HepG2 (cell line): ENCODE measurements around the gene ERC1. TPM values are rescaled to one million over a fixed set of nuclear protein-coding genes. Genes with fewer than 3 reads are reported as not detected.

Source experiments
- ATAC-seq: fragments of 200-7000 bp; cut with Tn5 transposase; 3 replicates; pipeline ENCODE4 v1.9.1; 2020; ENCODE audit warnings: mild to moderate bottlenecking, moderate library complexity
- BruUV-seq: library from RNA; stranded (reverse); fragments of 400-500 nt; replicated peaks from 2 replicates; lab custom pipeline; 2021; lab: Mats Ljungman, UMichigan
- CTCF ChIA-PET: fragments of 300-600 bp; formaldehyde crosslinking; extraction: SDS; loops from one replicate; lab custom pipeline; 2021; ENCODE audit warnings: low total read pairs, inconsistent platforms, low intra/inter-chr PET ratio; lab: Yijun Ruan, JAX
- POLR2A ChIA-PET: fragments of 350-600 bp; sonication (Branson Sonifier 250); formaldehyde crosslinking; loops from one replicate; lab custom pipeline; 2020; ENCODE audit warnings: antibody characterized with exemption, inconsistent platforms; lab: Yijun Ruan, JAX
- DNase-seq: peaks from one replicate; pipeline ENCODE4 v3.0.0-alpha.2; 2015; ENCODE audit warnings: low spot score
- FAIRE-seq: peaks from 3 replicates; lab custom pipeline; 2011; peaks lifted over from hg19 to GRCh38; lab: Jason Lieb, UNC
- H2AFZ ChIP-seq: one replicate; pipeline ENCODE4 v1.6.1; 2011; ENCODE audit warnings: low read length, inconsistent platforms
- H3K27ac ChIP-seq: fragments of 300-600 bp; 3 replicates; pipeline ENCODE4 v1.8.0; 2011; ENCODE audit warnings: mixed run types, mild to moderate bottlenecking, mixed read lengths, low read length, inconsistent platforms; ENCODE audit not compliant: insufficient read depth; ENCODE audit errors: extremely low read length
- H3K27me3 ChIP-seq, 2 experiments: fragments of 200-600 bp in 1 of 2; 2 replicates in 1 of 2; 3 replicates in 1 of 2; pipeline versions ENCODE4 v1.6.0 to v1.8.0; 2011; ENCODE audit warnings: low read length in 2 of 2, mild to moderate bottlenecking in 2 of 2, moderate library complexity in 2 of 2, inconsistent platforms in 1 of 2; ENCODE audit not compliant: insufficient read depth in 2 of 2, control insufficient read depth in 1 of 2
- H3K36me3 ChIP-seq, 2 experiments: fragments of 200-600 bp in 1 of 2; replicated peaks in 1 of 2; 2 replicates in 1 of 2; 3 replicates in 1 of 2; pipeline versions ENCODE4 v1.5.1 to v1.8.0; 2011; ENCODE audit warnings: low read length in 2 of 2, inconsistent platforms in 1 of 2; ENCODE audit not compliant: insufficient read depth in 2 of 2, control insufficient read depth in 1 of 2
- H3K4me1 ChIP-seq: 2 replicates; pipeline ENCODE4 v1.5.1; 2012; ENCODE audit warnings: low read length, inconsistent platforms; ENCODE audit not compliant: insufficient read depth
- H3K4me2 ChIP-seq: 2 replicates; pipeline ENCODE4 v1.6.0; 2011; ENCODE audit warnings: low read depth, low read length, inconsistent platforms
- H3K4me3 ChIP-seq, 3 experiments: fragments of 200-600 bp in 1 of 3; sonication (generic), shearing (Covaris generic) in 1 of 3; replicated peaks in 1 of 3; 2 replicates each; pipeline ENCODE4 v1.5.1; 2011 to 2016; ENCODE audit warnings: low read length in 3 of 3, inconsistent platforms in 2 of 3, low read depth in 2 of 3, mild to moderate bottlenecking in 2 of 3, control low read depth in 1 of 3, mixed read lengths in 1 of 3; ENCODE audit not compliant: insufficient read depth in 1 of 3
- H3K79me2 ChIP-seq: one replicate; pipeline ENCODE4 v1.6.1; 2011; ENCODE audit warnings: low read length, inconsistent platforms; ENCODE audit not compliant: insufficient read depth
- H3K9ac ChIP-seq: 2 replicates; pipeline ENCODE4 v1.6.0; 2011; ENCODE audit warnings: mild to moderate bottlenecking, low read depth, low read length, inconsistent platforms; ENCODE audit not compliant: insufficient read depth
- H3K9me3 ChIP-seq: 2 replicates; pipeline ENCODE4 v1.5.1; 2012; ENCODE audit warnings: mild to moderate bottlenecking, low read length
- H4K20me1 ChIP-seq: 2 replicates; pipeline ENCODE4 v1.6.0; 2011; ENCODE audit warnings: inconsistent platforms, mild to moderate bottlenecking, low read length, moderate library complexity; ENCODE audit not compliant: insufficient read depth
- ATF7-NPFF ChIP-seq: sonication (generic); formaldehyde crosslinking; IDR thresholded peaks from 2 replicates; pipeline ENCODE4 v1.8.1; 2023; ENCODE audit warnings: mild to moderate bottlenecking, low read depth, missing genetic modification reagents, moderate library complexity
- CBFB ChIP-seq: sonication (generic); formaldehyde crosslinking; IDR thresholded peaks from 2 replicates; pipeline ENCODE4 v1.4.0; 2020; ENCODE audit warnings: missing genetic modification reagents
- ELF1 ChIP-seq: sonication (generic); formaldehyde crosslinking; IDR thresholded peaks from 2 replicates; pipeline ENCODE4 v1.4.0; 2020; ENCODE audit warnings: missing genetic modification reagents
- HMG20B ChIP-seq: conservative IDR thresholded peaks from 2 replicates; pipeline ENCODE4 v1.6.1; 2016; ENCODE audit warnings: missing genetic modification reagents, missing compliant biosample characterization
- KLF13 ChIP-seq: sonication (generic); formaldehyde crosslinking; IDR thresholded peaks from 2 replicates; pipeline ENCODE4 v1.4.0; 2020; ENCODE audit warnings: mild to moderate bottlenecking, missing genetic modification reagents
- NFE2L2 ChIP-seq: fragments of 150-350 bp; IDR thresholded peaks from 2 replicates; pipeline ENCODE4 v1.6.1; 2014; ENCODE audit warnings: low read length
- NR2F6 ChIP-seq, 2 experiments: IDR thresholded peaks; 2 replicates each; pipeline ENCODE4 v1.6.1; 2016; ENCODE audit warnings: antibody characterized with exemption in 1 of 2, mild to moderate bottlenecking in 1 of 2
- PHB2 ChIP-seq: fragments of 450-650 bp; IDR thresholded peaks from 2 replicates; pipeline ENCODE4 v1.6.1; 2018; ENCODE audit not compliant: partially characterized antibody
- PPARG ChIP-seq: conservative IDR thresholded peaks from 2 replicates; pipeline ENCODE4 v1.6.1; 2016; ENCODE audit warnings: missing biosample characterization, missing genetic modification reagents
- SOX13 ChIP-seq, 3 experiments: fragments of 450-650 bp in 1 of 3; sonication (generic) in 1 of 3; formaldehyde crosslinking in 1 of 3; IDR thresholded peaks in 2 of 3; conservative IDR thresholded peaks in 1 of 3; 2 replicates each; pipeline versions ENCODE4 v1.5.0 to v1.6.1; 2016 to 2020; ENCODE audit warnings: antibody characterized with exemption in 1 of 3, mild to moderate bottlenecking in 1 of 3, missing compliant biosample characterization in 1 of 3, missing genetic modification reagents in 1 of 3, moderate library complexity in 1 of 3
- ZC3H13 ChIP-seq: sonication (generic); formaldehyde crosslinking; IDR thresholded peaks from 2 replicates; pipeline ENCODE4 v1.8.1; 2023; ENCODE audit warnings: mild to moderate bottlenecking, missing genetic modification reagents, moderate library complexity
- ZNF251 ChIP-seq: sonication (generic); formaldehyde crosslinking; IDR thresholded peaks from 2 replicates; pipeline ENCODE4 v1.9.0; 2021; ENCODE audit warnings: mild to moderate bottlenecking, missing genetic modification reagents
- ZNF253 ChIP-seq: sonication (generic); formaldehyde crosslinking; IDR thresholded peaks from 2 replicates; pipeline ENCODE4 v1.8.0; 2022; ENCODE audit warnings: mild to moderate bottlenecking, missing genetic modification reagents, borderline replicate concordance
- ZNF263 ChIP-seq: sonication (generic); formaldehyde crosslinking; IDR thresholded peaks from 2 replicates; pipeline ENCODE4 v1.4.0; 2020; ENCODE audit warnings: missing genetic modification reagents
- WGBS: methylation state at CpG from one replicate; pipeline ENCODE4 v1.1.6; 2017; ENCODE audit warnings: low lambda C conversion rate; 5-methylcytosine and 5-hydroxymethylcytosine counted together
- in situ Hi-C: cut with HindIII; loops from 2 replicates; pipeline ENCODE4 v1.10.0; 2017; ENCODE audit warnings: low pct_unique_long_range_greater_than_20kb; ENCODE audit not compliant: extremely low pct_ligation_motif_present
- intact Hi-C: fragments of 100-400 bp; cut with micrococcal nuclease; formaldehyde crosslinking; loops from one replicate; pipeline ENCODE4 v1.10.0; 2022; ENCODE audit not compliant: unreplicated experiment
- polyA plus RNA-seq, 8 experiments: library from polyadenylated mRNA; depleted of rRNA in 3 of 8; stranded (reverse) in 7 of 8; unstranded in 1 of 8; fragments of >200 nt; fragmentation: Illumina TruSeq in 4 of 8; extraction: Trizol in 4 of 8; gene quantifications; 2 replicates each; pipeline versions ENCODE4 v1.2.1 to v1.2.3, GENCODE V29; 2011 to 2016; ENCODE audit warnings: low read depth in 4 of 8, missing spikeins in 1 of 8, mixed read lengths in 1 of 8; ENCODE audit not compliant: insufficient read depth in 1 of 8
- total RNA-seq, 5 experiments: library from RNA; depleted of rRNA; stranded (reverse); fragments of >200 nt; fragmentation: Illumina TruSeq; extraction: Trizol; gene quantifications; 2 replicates each; pipeline ENCODE4 v1.2.3, GENCODE V29; 2016; ENCODE audit warnings: low read depth in 1 of 5
- TF ChIP-seq, protein P1 (sequence below): sonication (generic); formaldehyde crosslinking; conservative IDR thresholded peaks from 2 replicates; pipeline ENCODE4 v1.4.0; 2020; ENCODE audit warnings: missing genetic modification reagents
- TF ChIP-seq, protein P2 (sequence below): sonication (generic); formaldehyde crosslinking; IDR thresholded peaks from 2 replicates; pipeline ENCODE4 v1.5.0; 2020; ENCODE audit warnings: missing genetic modification reagents, mild to moderate bottlenecking, borderline replicate concordance
- TF ChIP-seq, protein P3 (sequence below): IDR thresholded peaks from 2 replicates; pipeline ENCODE4 v1.6.1; 2016; ENCODE audit warnings: missing compliant biosample characterization, missing genetic modification reagents, borderline replicate concordance
- TF ChIP-seq, protein P4 (sequence below): sonication (generic); formaldehyde crosslinking; IDR thresholded peaks from 2 replicates; pipeline ENCODE4 v1.5.1; 2020; ENCODE audit warnings: mild to moderate bottlenecking, moderate library complexity, missing genetic modification reagents

ERC1 gene
- total and polyA plus RNA-seq, 2 of the 13 experiments (the other 11 are each of a cell fraction or from before 2014, with no cell fraction given), result 6.1 to 12.4 TPM

DNA sequence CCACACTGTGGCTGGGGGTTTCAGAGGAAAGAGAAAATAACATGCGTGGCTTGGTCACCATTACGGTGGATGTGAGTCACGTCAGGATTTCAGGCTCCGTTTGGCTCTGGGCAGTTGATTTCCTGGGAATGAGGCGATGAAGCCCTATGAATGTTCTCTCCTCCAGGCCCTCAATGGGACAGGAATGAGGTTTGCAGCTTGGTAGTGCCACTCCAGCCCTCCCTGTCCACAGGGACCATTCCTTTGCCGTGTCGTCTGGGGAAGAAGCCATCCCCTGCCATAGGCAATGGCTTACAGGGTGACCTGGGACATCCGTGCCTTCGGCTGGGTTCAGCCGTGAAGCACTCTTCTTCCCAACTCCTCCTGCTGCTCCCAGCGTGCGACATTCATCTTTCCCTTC is 508.3 kb downstream of the ERC1 start (continued):
- TF ChIP-seq, protein P1, sequence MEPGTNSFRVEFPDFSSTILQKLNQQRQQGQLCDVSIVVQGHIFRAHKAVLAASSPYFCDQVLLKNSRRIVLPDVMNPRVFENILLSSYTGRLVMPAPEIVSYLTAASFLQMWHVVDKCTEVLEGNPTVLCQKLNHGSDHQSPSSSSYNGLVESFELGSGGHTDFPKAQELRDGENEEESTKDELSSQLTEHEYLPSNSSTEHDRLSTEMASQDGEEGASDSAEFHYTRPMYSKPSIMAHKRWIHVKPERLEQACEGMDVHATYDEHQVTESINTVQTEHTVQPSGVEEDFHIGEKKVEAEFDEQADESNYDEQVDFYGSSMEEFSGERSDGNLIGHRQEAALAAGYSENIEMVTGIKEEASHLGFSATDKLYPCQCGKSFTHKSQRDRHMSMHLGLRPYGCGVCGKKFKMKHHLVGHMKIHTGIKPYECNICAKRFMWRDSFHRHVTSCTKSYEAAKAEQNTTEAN (CRISPR knock-in tag), result no peak
- TF ChIP-seq ELF1, result no peak
- no peak for TF ChIP-seq ATF7-NPFF (CRISPR knock-in tag)
- TF ChIP-seq, protein P2, sequence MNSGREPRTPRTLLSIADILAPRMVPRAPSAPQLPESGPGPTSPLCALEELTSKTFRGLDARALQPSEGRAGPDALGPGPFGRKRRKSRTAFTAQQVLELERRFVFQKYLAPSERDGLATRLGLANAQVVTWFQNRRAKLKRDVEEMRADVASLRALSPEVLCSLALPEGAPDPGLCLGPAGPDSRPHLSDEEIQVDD (CRISPR knock-in tag), result no peak
- TF ChIP-seq, protein P3, sequence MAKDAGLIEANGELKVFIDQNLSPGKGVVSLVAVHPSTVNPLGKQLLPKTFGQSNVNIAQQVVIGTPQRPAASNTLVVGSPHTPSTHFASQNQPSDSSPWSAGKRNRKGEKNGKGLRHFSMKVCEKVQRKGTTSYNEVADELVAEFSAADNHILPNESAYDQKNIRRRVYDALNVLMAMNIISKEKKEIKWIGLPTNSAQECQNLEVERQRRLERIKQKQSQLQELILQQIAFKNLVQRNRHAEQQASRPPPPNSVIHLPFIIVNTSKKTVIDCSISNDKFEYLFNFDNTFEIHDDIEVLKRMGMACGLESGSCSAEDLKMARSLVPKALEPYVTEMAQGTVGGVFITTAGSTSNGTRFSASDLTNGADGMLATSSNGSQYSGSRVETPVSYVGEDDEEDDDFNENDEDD (CRISPR knock-in tag), result no peak

DNA sequence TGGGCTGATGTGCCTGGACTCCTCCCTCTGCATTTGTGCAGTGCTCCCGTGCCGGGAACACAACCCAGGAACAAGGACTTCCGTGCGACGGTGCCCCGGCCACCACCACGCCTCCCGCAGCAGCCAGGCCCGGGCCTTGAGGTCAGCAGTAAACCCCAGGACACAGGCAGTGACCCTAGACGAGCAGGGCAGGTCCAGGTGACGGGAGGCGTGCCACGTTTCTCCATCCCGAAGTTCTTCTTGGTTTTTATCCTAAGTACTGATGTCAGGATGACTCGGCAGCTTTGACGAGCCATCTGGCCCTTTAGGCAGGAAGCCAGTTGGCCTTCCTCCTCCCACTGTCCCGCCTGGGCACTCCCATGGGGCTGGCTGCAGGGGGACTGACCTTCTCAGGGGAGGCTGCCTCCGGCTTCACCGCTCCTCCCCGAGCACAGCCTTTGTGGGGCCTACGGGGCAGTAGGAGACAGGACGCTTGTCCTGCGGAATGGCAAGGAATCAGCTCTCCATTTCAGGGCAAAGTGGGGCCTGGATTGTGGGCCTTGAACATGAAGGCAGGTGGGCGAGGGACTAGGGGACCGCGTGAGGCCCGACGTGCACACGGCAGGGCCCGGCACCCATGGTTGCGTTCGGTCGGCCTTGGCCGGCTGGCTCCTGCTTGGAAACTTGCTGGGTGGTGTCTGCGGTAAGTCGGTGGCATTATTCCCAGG is 509.2 kb downstream of the ERC1 start:
- no peaks in the 10 kb centered on the region for H3K4me1 ChIP-seq
- H4K20me1 ChIP-seq, result no peaks in the 10 kb centered on the region; the same call in 1 of the 2 replicates
- no peak for DNase-seq
- H2AFZ ChIP-seq, result no peak overlapping the region
- H3K9ac ChIP-seq, result no peak overlapping the region
- intact Hi-C loops (no loop called here), in situ Hi-C loops (no loop called here)
- H3K9me3 ChIP-seq, result no peaks in the 10 kb centered on the region
- TF ChIP-seq CBFB (no peak), KLF13 (no peak), SOX13 (IDR thresholded peaks at IDR 0.05) (no peak), SOX13 (CRISPR knock-in tag; conservative IDR thresholded peaks at IDR 0.05 in 1 of 2, IDR thresholded peaks at IDR 0.05 in 1 of 2) (no peak), NFE2L2 (peak; percentile 51; the same call in 1 of the 2 replicates), PPARG (CRISPR knock-in tag) (no peak), NR2F6 (IDR thresholded peaks at IDR 0.05) (no peak), NR2F6 (CRISPR knock-in tag; IDR thresholded peaks at IDR 0.05) (no peak), ZNF263 (CRISPR knock-in tag) (peak; percentile 59; the same call in 1 of the 2 replicates), ZNF251 (no peak), HMG20B (CRISPR knock-in tag) (no peak), ZNF253 (no peak), ZC3H13 (CRISPR knock-in tag) (no peak), PHB2 (no peak)
- TF ChIP-seq, protein P4, sequence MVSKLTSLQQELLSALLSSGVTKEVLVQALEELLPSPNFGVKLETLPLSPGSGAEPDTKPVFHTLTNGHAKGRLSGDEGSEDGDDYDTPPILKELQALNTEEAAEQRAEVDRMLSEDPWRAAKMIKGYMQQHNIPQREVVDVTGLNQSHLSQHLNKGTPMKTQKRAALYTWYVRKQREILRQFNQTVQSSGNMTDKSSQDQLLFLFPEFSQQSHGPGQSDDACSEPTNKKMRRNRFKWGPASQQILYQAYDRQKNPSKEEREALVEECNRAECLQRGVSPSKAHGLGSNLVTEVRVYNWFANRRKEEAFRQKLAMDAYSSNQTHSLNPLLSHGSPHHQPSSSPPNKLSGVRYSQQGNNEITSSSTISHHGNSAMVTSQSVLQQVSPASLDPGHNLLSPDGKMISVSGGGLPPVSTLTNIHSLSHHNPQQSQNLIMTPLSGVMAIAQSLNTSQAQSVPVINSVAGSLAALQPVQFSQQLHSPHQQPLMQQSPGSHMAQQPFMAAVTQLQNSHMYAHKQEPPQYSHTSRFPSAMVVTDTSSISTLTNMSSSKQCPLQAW (CRISPR knock-in tag), result no peak
- no TSS peak for BruUV-seq
- 74% methylated on average over 19 of the region's 36 CpGs for WGBS
- no peak for FAIRE-seq
- ChIA-PET POLR2A (no interaction called here), CTCF (no interaction called here)
- no peak overlapping the region for H3K4me2 ChIP-seq
- H3K4me3 ChIP-seq, result no peak overlapping the region
- H3K27me3 ChIP-seq, result peaks cover 4 to 28% of the 10 kb centered on the region in 2 experiments; a peak in 4 of 5 replicates
- H3K79me2 ChIP-seq, result no peaks in the 10 kb centered on the region
- no peak for ATAC-seq
- H3K36me3 ChIP-seq, result no peaks in the 10 kb centered on the region
- H3K27ac ChIP-seq, result no peak overlapping the region
